SU-DHL-6 (cell line): Measurements from ENCODE around the gene RAB14.

Experiments
- H2AFZ ChIP-seq: fragments of 200-600 bp; sonication (generic); 2 replicates; pipeline ENCODE4 v1.6.1; 2014; ENCODE audit warnings: low read depth, mild to moderate bottlenecking, moderate library complexity, mixed read lengths, antibody characterized with exemption, low read length; ENCODE audit not compliant: severe bottlenecking
- H3F3A ChIP-seq: fragments of 200-600 bp; shearing (Covaris generic); 2 replicates; pipeline ENCODE4 v1.6.0; 2016; ENCODE audit warnings: antibody characterized with exemption, mild to moderate bottlenecking; ENCODE audit not compliant: insufficient read depth
- H3K27ac ChIP-seq: fragments of 200-600 bp; sonication (generic); 2 replicates; pipeline ENCODE4 v1.5.1; 2016; ENCODE audit warnings: low read depth, mild to moderate bottlenecking, low read length, moderate library complexity, mixed read lengths
- H3K27me3 ChIP-seq: fragments of 200-600 bp; sonication (generic), shearing (Covaris generic); 2 replicates; pipeline ENCODE4 v1.6.0; 2014; ENCODE audit warnings: mild to moderate bottlenecking, low read length
- H3K36me3 ChIP-seq: fragments of 200-600 bp; sonication (generic); 2 replicates; pipeline ENCODE4 v1.6.1; 2014; ENCODE audit warnings: mild to moderate bottlenecking, low read length, mixed read lengths
- H3K4me2 ChIP-seq: fragments of 300-600, 200-600 bp; shearing (Covaris generic), sonication (generic); 2 replicates; pipeline ENCODE4 v1.6.0; 2014; ENCODE audit warnings: low read length, low read depth, mild to moderate bottlenecking; ENCODE audit not compliant: poor library complexity, severe bottlenecking
- H3K4me3 ChIP-seq: fragments of 200-600 bp; sonication (generic); 2 replicates; pipeline ENCODE4 v1.5.1; 2014; ENCODE audit warnings: antibody characterized with exemption, low read length, mild to moderate bottlenecking, mixed read lengths; ENCODE audit not compliant: insufficient read depth, poor library complexity, severe bottlenecking
- H3K79me2 ChIP-seq: fragments of 200-600 bp; sonication (generic); 2 replicates; pipeline ENCODE4 v1.6.1; 2014; ENCODE audit warnings: mild to moderate bottlenecking, low read length, moderate library complexity; ENCODE audit not compliant: insufficient read depth
- H3K9ac ChIP-seq: fragments of 200-600 bp; sonication (generic); 2 replicates; pipeline ENCODE4 v1.7.0; 2014; ENCODE audit warnings: mild to moderate bottlenecking, low read length
- H3K9me2 ChIP-seq: fragments of 200-600 bp; sonication (generic); replicated peaks from 2 replicates; pipeline ENCODE4 v1.6.1; 2014; ENCODE audit warnings: low read length; ENCODE audit not compliant: insufficient read depth
- H3K9me3 ChIP-seq: fragments of 200-600 bp; sonication (generic); 2 replicates; pipeline ENCODE4 v1.6.1; 2014; ENCODE audit warnings: low read length, mixed read lengths; ENCODE audit not compliant: insufficient read depth
- H4K20me1 ChIP-seq: fragments of 200-600 bp; sonication (generic); 2 replicates; pipeline ENCODE4 v1.6.1; 2014; ENCODE audit warnings: low read depth, mild to moderate bottlenecking, antibody characterized with exemption, low read length, moderate library complexity, mixed read lengths
- EZH2phosphoT487 ChIP-seq: fragments of 200-600 bp; sonication (generic), shearing (Covaris generic); conservative IDR thresholded peaks from 2 replicates; pipeline ENCODE4 v1.6.1; 2018; ENCODE audit warnings: mild to moderate bottlenecking, antibody characterized with exemption, low read length, moderate library complexity, mixed read lengths
- TF ChIP-seq, protein P1 (sequence below): fragments of 200-600 bp; sonication (generic); IDR thresholded peaks from one replicate; pipeline ENCODE4 v1.5.1; 2017; ENCODE audit warnings: antibody characterized with exemption, mild to moderate bottlenecking, low read length, moderate library complexity; ENCODE audit not compliant: insufficient read depth, poor library complexity, severe bottlenecking

The RAB14 gene

DNA sequence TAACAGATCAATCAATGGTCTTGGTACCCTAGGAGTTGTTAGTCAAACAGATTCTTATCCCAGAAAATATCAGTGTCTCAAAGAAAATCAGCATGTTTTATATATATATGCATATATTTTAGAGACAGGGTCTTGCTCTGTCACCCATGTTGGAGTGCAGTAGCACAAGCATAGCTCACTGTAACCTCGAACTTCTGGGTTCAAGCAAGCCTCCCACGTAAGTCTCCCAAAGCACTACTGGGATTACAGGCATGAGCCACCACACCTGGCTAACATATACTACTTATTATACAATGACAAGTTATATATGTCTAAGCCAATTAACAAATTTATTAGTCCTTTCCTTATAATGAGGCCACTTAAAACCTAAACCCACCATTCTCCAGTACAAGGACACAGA lies 10.4 kb downstream of the RAB14 start:
- peaks cover 96% of the 10 kb centered on the region for H3K79me2 ChIP-seq

DNA sequence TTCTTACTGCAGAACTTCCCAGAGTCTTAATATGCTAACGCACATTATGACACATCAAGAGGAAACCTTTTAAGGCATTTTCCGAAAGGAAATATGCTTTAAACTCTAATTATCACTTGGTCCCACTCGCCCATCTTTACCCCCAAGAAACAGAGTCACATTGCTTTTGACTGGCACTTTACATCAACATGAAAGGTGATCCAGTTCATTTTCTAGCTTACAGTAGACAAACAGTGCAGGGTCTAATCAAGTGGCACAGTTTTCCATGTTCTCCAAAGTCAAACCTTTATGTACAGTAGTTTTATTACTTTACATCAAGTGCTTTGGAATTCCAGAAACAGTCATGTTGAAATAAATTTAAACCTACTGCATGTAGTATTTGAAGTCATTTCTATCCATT lies 12.0 kb downstream of the RAB14 start:
- Histone ChIP-seq H3K79me2 (peaks cover 96% of the 10 kb centered on the region), H3K9me2 (no peaks in the 10 kb centered on the region), H2AFZ (no peak overlapping the region), H3K36me3 (peaks cover 41% of the 10 kb centered on the region; the same call in 1 of the 2 replicates), H3K9me3 (no peaks in the 10 kb centered on the region), H3K27me3 (no peaks in the 10 kb centered on the region), H3K9ac (no peak overlapping the region), H3F3A (peaks cover 42% of the 10 kb centered on the region), H4K20me1 (peaks cover 40% of the 10 kb centered on the region), H3K4me3 (no peak overlapping the region), H3K27ac (no peak overlapping the region), H3K4me2 (no peak overlapping the region)
- TF ChIP-seq, protein P1, sequence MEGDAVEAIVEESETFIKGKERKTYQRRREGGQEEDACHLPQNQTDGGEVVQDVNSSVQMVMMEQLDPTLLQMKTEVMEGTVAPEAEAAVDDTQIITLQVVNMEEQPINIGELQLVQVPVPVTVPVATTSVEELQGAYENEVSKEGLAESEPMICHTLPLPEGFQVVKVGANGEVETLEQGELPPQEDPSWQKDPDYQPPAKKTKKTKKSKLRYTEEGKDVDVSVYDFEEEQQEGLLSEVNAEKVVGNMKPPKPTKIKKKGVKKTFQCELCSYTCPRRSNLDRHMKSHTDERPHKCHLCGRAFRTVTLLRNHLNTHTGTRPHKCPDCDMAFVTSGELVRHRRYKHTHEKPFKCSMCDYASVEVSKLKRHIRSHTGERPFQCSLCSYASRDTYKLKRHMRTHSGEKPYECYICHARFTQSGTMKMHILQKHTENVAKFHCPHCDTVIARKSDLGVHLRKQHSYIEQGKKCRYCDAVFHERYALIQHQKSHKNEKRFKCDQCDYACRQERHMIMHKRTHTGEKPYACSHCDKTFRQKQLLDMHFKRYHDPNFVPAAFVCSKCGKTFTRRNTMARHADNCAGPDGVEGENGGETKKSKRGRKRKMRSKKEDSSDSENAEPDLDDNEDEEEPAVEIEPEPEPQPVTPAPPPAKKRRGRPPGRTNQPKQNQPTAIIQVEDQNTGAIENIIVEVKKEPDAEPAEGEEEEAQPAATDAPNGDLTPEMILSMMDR: no peak
- no peak for TF ChIP-seq EZH2phosphoT487

More for the DNA sequence above, 10.4 kb downstream of the RAB14 start:
- Histone ChIP-seq H3K36me3 (peaks cover 41% of the 10 kb centered on the region; the same call in 1 of the 2 replicates), H4K20me1 (peaks cover 56% of the 10 kb centered on the region), H3K9me3 (no peaks in the 10 kb centered on the region), H3K9ac (no peak overlapping the region), H3K4me3 (no peak overlapping the region), H2AFZ (no peak overlapping the region), H3F3A (peaks cover 36% of the 10 kb centered on the region; the same call in 1 of the 2 replicates), H3K27me3 (no peaks in the 10 kb centered on the region), H3K9me2 (no peaks in the 10 kb centered on the region), H3K4me2 (no peak overlapping the region), H3K27ac (no peak overlapping the region)
- TF ChIP-seq, protein P1: no peak
- no peak for TF ChIP-seq EZH2phosphoT487

DNA sequence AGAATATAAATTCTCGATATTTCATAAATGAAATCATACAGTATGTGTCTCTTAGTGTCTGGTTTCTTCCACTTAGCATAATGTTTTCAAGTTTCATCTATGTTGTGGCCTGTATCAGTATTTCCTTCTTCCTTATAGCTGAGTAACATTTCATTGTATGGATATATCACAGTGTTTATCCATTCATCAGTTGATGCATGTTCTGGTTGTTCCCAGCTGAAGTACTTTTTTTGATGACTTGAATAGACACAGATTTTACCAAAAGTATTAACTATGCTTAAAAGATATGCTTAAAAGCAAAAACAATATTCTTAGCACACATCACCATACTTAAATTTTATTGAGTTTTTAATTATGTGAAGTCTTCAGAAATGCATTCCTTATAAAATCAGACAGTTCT lies 12.7 kb downstream of the RAB14 start:
- Histone ChIP-seq H3K9me2 (no peaks in the 10 kb centered on the region), H3K9ac (no peak overlapping the region), H3K79me2 (peaks cover 94% of the 10 kb centered on the region), H4K20me1 (peaks cover 33% of the 10 kb centered on the region), H2AFZ (no peak overlapping the region), H3K4me3 (no peak overlapping the region), H3K36me3 (peaks cover 46% of the 10 kb centered on the region; the same call in 1 of the 2 replicates), H3K27me3 (no peaks in the 10 kb centered on the region), H3K9me3 (no peaks in the 10 kb centered on the region), H3K27ac (no peak overlapping the region), H3K4me2 (no peak overlapping the region), H3F3A (peaks cover 44% of the 10 kb centered on the region)
- TF ChIP-seq EZH2phosphoT487: no peak
- TF ChIP-seq, protein P1: no peak
